Stimulated activated CD4-positive, alpha-beta T cell treated with anti-CD3 and anti-CD28 coated beads, TNF-alpha, amount 100 ng/mL, for 24 hours (primary cell): ENCODE measurements around the gene SLC66A2.
"Not testable (repeated sequence)": the region's sequence is repeated elsewhere in the genome, so short reads cannot be mapped to it uniquely, and the experiment has no call there.

Experiments
- DNase-seq, 3 experiments: peaks; one replicate each; pipeline ENCODE4 v3.0.0-alpha.2; 2020; ENCODE audit warnings: low read depth in 3 of 3

Gene SLC66A2

GRCh38 chr18:79971211-79971952, 19.9 kb upstream of the SLC66A2 start:
- no peak for DNase-seq

- no peak for DNase-seq
These were observed 19.1 kb upstream of the SLC66A2 start for GRCh38 chr18:79970419-79971133.

- DNase-seq = peak in 1 of 3 experiments; percentile 40
These were observed 13.9 kb upstream of the SLC66A2 start for GRCh38 chr18:79965119-79965902.

GRCh38 chr18:79964330-79965118, 13.1 kb upstream of the SLC66A2 start, which contains the start of gene HSBP1L1:
Gene HSBP1L1, plus strand, starts transcription at chr18:79964643. Its CDS starts 93 bp downstream, at chr18:79964736.
- DNase-seq = peak in 1 of 3 experiments; percentile 66

- no peak for DNase-seq
These were observed 12.3 kb upstream of the SLC66A2 start for GRCh38 chr18:79963658-79964329.

GRCh38 chr18:79962835-79963657, 11.6 kb upstream of the SLC66A2 start:
- DNase-seq = peak in 2 of 3 experiments; percentile 37 to 41

GRCh38 chr18:79962311-79962710, 10.9 kb upstream of the SLC66A2 start:
- no peak for DNase-seq

GRCh38 chr18:79961527-79962291, 10.3 kb upstream of the SLC66A2 start:
- DNase-seq = no peak

- DNase-seq = no peak
These were observed 9.6 kb upstream of the SLC66A2 start for GRCh38 chr18:79960921-79961526.

GRCh38 chr18:79960161-79960801, 8.8 kb upstream of the SLC66A2 start:
- DNase-seq = not testable (repeated sequence)

- no peak for DNase-seq
These were observed 7.5 kb upstream of the SLC66A2 start for GRCh38 chr18:79958981-79959380.

- no peak for DNase-seq
These were observed 4.8 kb upstream of the SLC66A2 start for GRCh38 chr18:79956276-79956675.

GRCh38 chr18:79955302-79956075, 4.0 kb upstream of the SLC66A2 start:
- no peak for DNase-seq

- no peak for DNase-seq
These were observed 3.3 kb upstream of the SLC66A2 start for GRCh38 chr18:79954791-79955190.

GRCh38 chr18:79953971-79954651, 2.7 kb upstream of the SLC66A2 start:
- no peak for DNase-seq

- DNase-seq = no peak
These were observed 1.6 kb upstream of the SLC66A2 start for GRCh38 chr18:79952996-79953559.
